ENCODE measurements around the gene GGCT. TPM values are rescaled to one million over a fixed set of nuclear protein-coding genes. Genes with fewer than 3 reads are reported as not detected.

The GGCT gene
- total RNA-seq, 4 donors from 2014 or later, result 7.4 to 20.0 (median 12.8) TPM

GRCh38 chr7:30549931-30550493 is 45.4 kb upstream of the GGCT start:
- no peaks in the 10 kb centered on the region for H3K9me3 ChIP-seq
- intact Hi-C loops (cut with DNase I; ENCODE audit: low total_unique reads) (loop anchor here (1.0 to 5.0 kb wide), 2 partner anchors 14 to 38 kb away; no protein-coding TSS in a partner anchor), in situ Hi-C loops (cut with MboI; ENCODE audit: low sequenced_read_pairs in 4 of 4) (loop anchor here in 1 of 4 donors (25.0 kb wide), 1 partner anchor 388 kb away; no protein-coding TSS in a partner anchor)
- ATAC-seq (no peak), DNase-seq (no peak)
- H3K36me3 ChIP-seq, result no peaks in the 10 kb centered on the region
- TF ChIP-seq POLR2A (IDR thresholded peaks at IDR 0.05) (no peak), CTCF (IDR thresholded peaks at IDR 0.05 in 4 of 5, conservative IDR thresholded peaks at IDR 0.05 in 1 of 5) (no peak)
- no peak overlapping the region for H3K4me3 ChIP-seq
- H3K27ac ChIP-seq, result peak overlapping the region in 3 of 4 donors; percentile 16 to 78 (median 68)
- H3K4me1 ChIP-seq, result peaks cover 12 to 15% of the 10 kb centered on the region in 2 donors
- H3K27me3 ChIP-seq, result no peaks in the 10 kb centered on the region

- Histone ChIP-seq H3K9me3 (no peaks in the 10 kb centered on the region), H3K36me3 (no peaks in the 10 kb centered on the region), H3K27ac (peak overlapping the region in 2 of 4 donors; percentile 14 to 28), H3K27me3 (no peaks in the 10 kb centered on the region), H3K4me1 (peaks cover 12 to 15% of the 10 kb centered on the region in 2 donors), H3K4me3 (no peak overlapping the region)
- ATAC-seq, result peak; percentile 83 to 85
- peak; percentile 42 to 64 for DNase-seq
- intact Hi-C loops (cut with DNase I; ENCODE audit: low total_unique reads), result loop anchor here (1.0 to 5.0 kb wide), 2 partner anchors 15 to 37 kb away; no protein-coding TSS in a partner anchor
- in situ Hi-C loops (cut with MboI; ENCODE audit: low sequenced_read_pairs in 4 of 4), result no loop called here
- no peak for TF ChIP-seq POLR2A (IDR thresholded peaks at IDR 0.05)
- peak; percentile 72 to 86 (median 77) for TF ChIP-seq CTCF (IDR thresholded peaks at IDR 0.05 in 4 of 5, conservative IDR thresholded peaks at IDR 0.05 in 1 of 5)
These were observed 44.2 kb upstream of the GGCT start for GRCh38 chr7:30548845-30549244.

GRCh38 chr7:30546596-30546995 is 42.0 kb upstream of the GGCT start:
- Histone ChIP-seq H3K4me1 (peaks cover 12 to 15% of the 10 kb centered on the region in 2 donors), H3K36me3 (no peaks in the 10 kb centered on the region), H3K9me3 (no peaks in the 10 kb centered on the region), H3K27me3 (no peaks in the 10 kb centered on the region), H3K27ac (no peak overlapping the region), H3K4me3 (no peak overlapping the region)
- intact Hi-C loops (cut with DNase I; ENCODE audit: low total_unique reads), result loop anchor here (5.0 kb wide), 1 partner anchor 34 kb away; no protein-coding TSS in a partner anchor
- ATAC-seq (no peak), DNase-seq (no peak)
- in situ Hi-C loops (cut with MboI; ENCODE audit: low sequenced_read_pairs in 4 of 4), result no loop called here
- no peak for TF ChIP-seq CTCF (IDR thresholded peaks at IDR 0.05 in 4 of 5, conservative IDR thresholded peaks at IDR 0.05 in 1 of 5)
- no peak for TF ChIP-seq POLR2A (IDR thresholded peaks at IDR 0.05)

- Histone ChIP-seq H3K4me3 (no peak overlapping the region), H3K4me1 (peaks cover 6 to 8% of the 10 kb centered on the region in 2 donors), H3K27ac (no peak overlapping the region), H3K9me3 (no peaks in the 10 kb centered on the region), H3K36me3 (no peaks in the 10 kb centered on the region), H3K27me3 (no peaks in the 10 kb centered on the region)
- intact Hi-C loops (cut with DNase I; ENCODE audit: low total_unique reads) (loop anchor here (5.0 kb wide), 1 partner anchor 34 kb away; no protein-coding TSS in a partner anchor), in situ Hi-C loops (cut with MboI; ENCODE audit: low sequenced_read_pairs in 4 of 4) (no loop called here)
- ATAC-seq, result no peak
- no peak for DNase-seq
- TF ChIP-seq POLR2A (IDR thresholded peaks at IDR 0.05), result no peak
- no peak for TF ChIP-seq CTCF (IDR thresholded peaks at IDR 0.05 in 4 of 5, conservative IDR thresholded peaks at IDR 0.05 in 1 of 5)
These were observed 41.3 kb upstream of the GGCT start for GRCh38 chr7:30545791-30546555.

All from gastrocnemius medialis (tissue), 4 donors.